AG04450 (cell line): ENCODE results near the gene TMEM50B. TPM values are rescaled to one million over a fixed set of nuclear protein-coding genes. Genes with fewer than 3 reads are reported as not detected.
"Not testable (repeated sequence)": the region's sequence is repeated elsewhere in the genome, so short reads cannot be mapped to it uniquely, and the experiment has no call there.

Experiments used
- CTCF ChIA-PET: fragments of 300-600, 350-600 bp; formaldehyde crosslinking; extraction: SDS; loops from one replicate; lab custom pipeline; 2022; ENCODE audit warnings: antibody characterized with exemption, inconsistent platforms; lab: Charles Lee
- POLR2A ChIA-PET: fragments of 350-600 bp; formaldehyde crosslinking; extraction: SDS; loops from one replicate; lab custom pipeline; 2021; ENCODE audit warnings: antibody characterized with exemption, inconsistent platforms; lab: Yijun Ruan, JAX
- DNase-seq: peaks from one replicate; pipeline ENCODE4 v3.0.0-alpha.2; 2011; ENCODE audit warnings: low read depth, low spot score
- H3K27ac ChIP-seq: one replicate; pipeline ENCODE4 v1.5.1; 2012; ENCODE audit warnings: low read depth, low read length, control low read depth
- H3K27me3 ChIP-seq: one replicate; pipeline ENCODE4 v1.6.0; 2012; ENCODE audit warnings: low read length; ENCODE audit not compliant: control insufficient read depth, insufficient read depth
- H3K4me3 ChIP-seq: 2 replicates; pipeline ENCODE4 v1.5.1; 2011; ENCODE audit warnings: mild to moderate bottlenecking, low read depth, low read length, control low read depth
- H3K9me3 ChIP-seq: 2 replicates; pipeline ENCODE4 v1.5.1; 2012; ENCODE audit warnings: low read length; ENCODE audit not compliant: control insufficient read depth, insufficient read depth
- CTCF ChIP-seq: IDR thresholded peaks from 2 replicates; pipeline ENCODE4 v1.5.1; 2011; ENCODE audit warnings: low read depth, low read length, control low read depth, inconsistent platforms
- polyA plus RNA-seq: library from polyadenylated mRNA; depleted of rRNA; stranded (reverse); fragments of >200 nt; gene quantifications from 2 replicates; pipeline ENCODE4 v1.2.3, GENCODE V29; 2011

Gene TMEM50B
- polyA plus RNA-seq, 1 experiment, result 33.8 TPM

- Histone ChIP-seq H3K27me3 (no peaks in the 10 kb centered on the region), H3K27ac (no peak overlapping the region), H3K9me3 (no peaks in the 10 kb centered on the region), H3K4me3 (no peak overlapping the region)
- ChIA-PET CTCF (no interaction called here), POLR2A (no interaction called here)
- DNase-seq, result no peak
- no peak for TF ChIP-seq CTCF
Measured at GRCh38 chr21:33477066-33477465, 2.7 kb downstream of the TMEM50B start.

- no peak overlapping the region for H3K4me3 ChIP-seq
- ChIA-PET POLR2A (no interaction called here), CTCF (no interaction called here)
- no peak for TF ChIP-seq CTCF
- no peak overlapping the region for H3K27ac ChIP-seq
- no peaks in the 10 kb centered on the region for H3K9me3 ChIP-seq
- no peaks in the 10 kb centered on the region for H3K27me3 ChIP-seq
- no peak for DNase-seq
Measured at GRCh38 chr21:33473344-33473743, 6.4 kb downstream of the TMEM50B start.

- POLR2A ChIA-PET, result no interaction called here
- no peak for TF ChIP-seq CTCF
Measured at GRCh38 chr21:33470701-33471100, 9.1 kb downstream of the TMEM50B start.

GRCh38 chr21:33469183-33469582, 10.6 kb downstream of the TMEM50B start:
- H3K27me3 ChIP-seq, H3K27ac ChIP-seq, POLR2A ChIA-PET, DNase-seq, H3K9me3 ChIP-seq, H3K4me3 ChIP-seq: not testable (repeated sequence)
- CTCF ChIA-PET, result interaction anchor here (0.5 kb wide), 1 partner anchor 25 kb away, joined by 3 read pairs; no protein-coding TSS in a partner anchor

More at GRCh38 chr21:33470701-33471100, 9.1 kb downstream of the TMEM50B start:
- no peaks in the 10 kb centered on the region for H3K9me3 ChIP-seq
- CTCF ChIA-PET, result no interaction called here
- H3K4me3 ChIP-seq, result no peak overlapping the region
- H3K27ac ChIP-seq, result no peak overlapping the region
- H3K27me3 ChIP-seq, result no peaks in the 10 kb centered on the region
- DNase-seq, result no peak

- no peak for TF ChIP-seq CTCF
- Histone ChIP-seq H3K9me3 (no peaks in the 10 kb centered on the region), H3K27ac (no peak overlapping the region), H3K4me3 (no peak overlapping the region), H3K27me3 (no peaks in the 10 kb centered on the region)
- ChIA-PET POLR2A (no interaction called here), CTCF (interaction anchor here (1.4 to 1.8 kb wide), 2 partner anchors 17 to 101 kb away, joined by 3 to 5 read pairs; no protein-coding TSS in a partner anchor)
- no peak for DNase-seq
Measured at GRCh38 chr21:33461538-33462250, 18.1 kb downstream of the TMEM50B start.
